GM19035 (cell line): ENCODE measurements around the gene TM4SF20.

Experiments
- ATAC-seq: cut with Tn5 transposase; IDR thresholded peaks from one replicate; pipeline ENCODE4 v1.9.1; 2021; ENCODE audit not compliant: unreplicated experiment

The TM4SF20 gene

DNA sequence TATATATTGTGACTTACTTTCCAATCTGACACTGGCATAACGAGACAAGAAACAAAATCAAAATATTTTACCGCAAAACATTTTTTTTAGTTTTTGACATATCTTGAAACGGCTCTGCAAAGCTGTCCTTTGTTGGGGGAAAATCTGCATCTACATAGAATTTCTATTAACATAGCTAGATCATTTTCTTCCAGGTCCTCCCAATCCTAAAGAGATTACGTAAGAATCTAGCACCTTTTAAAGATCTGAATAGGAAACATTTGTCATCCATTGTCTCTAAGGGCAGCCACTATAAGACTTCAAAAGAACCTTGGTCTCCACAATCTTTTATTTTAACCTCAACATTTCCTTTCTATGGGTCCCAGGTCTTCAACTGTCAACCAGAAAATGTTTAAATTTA, 55.3 kb downstream of the TM4SF20 start:
- ATAC-seq = no peak

DNA sequence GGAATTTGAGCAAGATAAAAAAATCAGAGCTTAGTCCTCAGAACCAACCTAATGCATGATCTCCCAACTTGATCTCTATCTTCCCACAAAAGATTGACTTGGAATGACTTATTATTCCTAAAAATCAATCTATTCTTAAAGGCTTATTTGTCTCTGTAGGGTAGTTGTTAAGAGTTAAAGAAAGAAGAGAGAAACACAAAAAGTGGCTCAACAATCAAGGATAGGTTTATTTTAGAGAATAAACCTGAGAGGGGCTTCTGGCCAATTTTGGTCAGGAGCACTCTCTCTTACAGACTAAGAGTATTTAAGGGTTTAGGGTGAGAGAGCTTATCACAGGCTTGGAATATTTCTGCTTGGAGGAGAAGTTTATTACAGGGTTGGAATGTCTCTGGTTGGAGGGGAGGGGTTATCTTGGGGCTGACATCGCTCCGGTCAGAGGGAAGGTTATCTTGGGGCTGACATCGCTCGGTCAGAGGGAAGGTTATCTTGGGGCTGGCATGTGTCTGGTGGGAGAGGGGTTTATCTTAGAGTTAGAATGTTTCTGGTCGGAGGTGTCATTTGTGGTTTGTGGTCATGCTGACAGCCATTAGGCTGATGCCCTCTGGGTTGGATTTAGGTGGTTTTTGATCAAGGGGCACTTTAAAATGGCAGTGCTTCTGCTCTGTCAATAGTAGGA, 56.4 kb downstream of the TM4SF20 start:
- ATAC-seq = no peak

DNA sequence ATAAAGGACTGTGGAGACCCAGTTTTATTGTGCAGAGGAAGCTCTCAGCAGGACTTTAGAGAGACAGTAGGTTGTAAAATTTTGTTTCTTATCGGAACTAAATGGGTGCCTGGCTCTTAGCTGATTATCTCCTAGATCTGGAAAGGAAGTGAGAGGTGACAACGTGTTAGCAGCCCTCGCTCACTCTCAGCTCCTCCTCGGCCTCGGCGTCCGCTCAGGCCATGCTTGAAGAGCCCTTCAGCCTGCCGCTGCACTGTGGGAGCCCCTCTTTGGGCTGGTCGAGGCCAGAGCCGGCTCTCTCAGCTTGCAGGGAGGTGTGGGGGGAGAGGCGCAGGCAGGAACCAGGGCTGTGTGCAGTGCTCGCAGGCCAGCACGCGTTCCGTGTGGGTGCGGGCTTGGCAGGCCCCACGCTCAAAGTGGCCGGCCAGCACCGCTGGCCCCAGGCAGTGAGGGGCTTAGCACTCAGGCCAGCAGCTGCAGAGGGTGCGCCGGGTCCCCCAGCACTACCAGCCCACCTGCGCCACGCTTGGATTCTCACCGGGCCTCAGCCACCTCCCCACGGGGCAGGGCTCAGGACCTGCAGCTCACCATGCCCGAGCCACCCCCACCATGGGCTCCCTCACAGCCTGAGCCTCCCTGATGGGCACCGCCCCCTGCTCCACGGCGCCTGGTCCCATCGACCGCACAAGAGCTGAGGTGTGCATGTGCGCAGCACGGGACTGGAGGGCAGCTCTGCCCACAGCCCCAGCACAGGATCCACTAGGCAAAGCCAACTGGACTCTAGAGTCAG, 58.6 kb downstream of the TM4SF20 start:
- ATAC-seq = no peak

DNA sequence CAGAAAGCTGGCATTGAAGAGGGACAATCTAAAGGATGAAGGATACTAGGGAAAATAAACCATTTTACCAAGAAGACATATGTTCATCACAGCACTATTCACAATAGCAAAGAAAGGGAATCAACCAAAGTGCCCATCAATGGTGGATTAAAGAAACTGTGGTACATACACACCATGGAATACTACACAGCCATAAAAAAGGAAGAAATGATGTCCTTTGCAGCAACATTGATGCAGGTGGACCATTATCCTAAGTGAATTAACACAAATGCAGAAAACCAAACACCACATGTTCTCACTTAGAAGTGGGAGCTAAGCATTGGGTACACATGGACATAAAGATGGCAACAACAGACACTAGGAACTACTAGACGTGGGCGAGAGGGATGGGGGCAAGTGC, 61.3 kb downstream of the TM4SF20 start:
- no peak for ATAC-seq

DNA sequence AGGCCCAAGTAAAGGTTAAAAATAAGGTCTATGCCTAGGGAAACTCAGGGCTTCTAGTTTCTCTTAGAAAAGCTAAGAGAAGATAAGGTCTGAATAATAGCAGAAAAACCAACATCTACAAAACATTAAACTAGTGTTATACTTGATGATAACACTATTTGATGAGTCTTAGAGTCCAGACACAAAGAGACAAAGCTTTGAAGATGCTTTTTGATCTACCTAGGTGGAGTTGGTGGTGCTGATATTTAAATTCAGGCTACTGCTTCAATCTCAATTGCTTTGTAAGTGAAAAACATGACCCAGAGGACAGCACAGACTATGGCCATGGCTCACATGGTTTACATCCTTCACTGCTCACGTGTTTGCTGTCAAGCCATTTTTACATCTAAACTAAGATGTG, 65.8 kb downstream of the TM4SF20 start:
- no peak for ATAC-seq

DNA sequence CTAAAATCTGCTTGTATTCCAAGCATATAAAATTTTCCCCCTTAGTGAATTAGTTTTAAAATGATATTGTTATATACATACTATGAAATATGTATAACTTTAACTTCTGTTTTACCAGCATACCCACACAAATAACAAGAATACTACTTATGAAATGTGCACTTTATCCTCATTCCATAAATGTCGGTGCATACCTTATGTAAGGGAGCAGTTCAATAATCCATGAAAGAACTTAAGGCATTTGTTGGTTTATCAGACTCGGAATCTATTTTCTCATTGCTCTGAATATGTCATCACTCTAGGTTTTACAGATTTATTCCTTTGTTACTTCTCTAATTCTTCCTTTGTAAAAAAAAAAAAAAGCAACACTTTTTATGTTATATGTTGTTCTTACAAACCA, 66.5 kb downstream of the TM4SF20 start:
- no peak for ATAC-seq
